Progenitor cell of endocrine pancreas (in vitro differentiated cells): ENCODE data around the gene SVOPL. TPM values are rescaled to one million over a fixed set of nuclear protein-coding genes. Genes with fewer than 3 reads are reported as not detected.

Experiments
- DNase-seq: peaks from one replicate; pipeline ENCODE4 v3.0.0; 2021; ENCODE audit warnings: low spot score; ENCODE audit not compliant: unreplicated experiment
- H3K27ac Mint-ChIP-seq: 2 replicates; pipeline ENCODE4 v1.8.0; 2021; ENCODE audit warnings: mild to moderate bottlenecking, moderate library complexity, mixed read lengths
- H3K27me3 Mint-ChIP-seq: 2 replicates; pipeline ENCODE4 v1.8.0; 2021; ENCODE audit warnings: mixed read lengths
- H3K36me3 Mint-ChIP-seq: 2 replicates; pipeline ENCODE4 v1.8.0; 2022; ENCODE audit warnings: mixed read lengths; ENCODE audit not compliant: insufficient read depth
- H3K4me1 Mint-ChIP-seq: 2 replicates; pipeline ENCODE4 v1.8.0; 2021; ENCODE audit warnings: low read depth, mixed read lengths
- H3K4me3 Mint-ChIP-seq: 2 replicates; pipeline ENCODE4 v1.8.0; 2021; ENCODE audit warnings: low read depth, mild to moderate bottlenecking, moderate library complexity, mixed read lengths
- H3K9me3 Mint-ChIP-seq: 2 replicates; pipeline ENCODE4 v1.8.0; 2021; ENCODE audit warnings: low read depth, mixed read lengths
- CTCF ChIP-seq: fragments of 200-600 bp; sonication (generic); IDR thresholded peaks from one replicate; pipeline ENCODE4 v1.5.0; 2021; ENCODE audit warnings: antibody characterized with exemption, mild to moderate bottlenecking; ENCODE audit not compliant: unreplicated experiment
- total RNA-seq: library from RNA; stranded (reverse); gene quantifications from 2 replicates; pipeline ENCODE4 v1.2.1, GENCODE V29; 2021

The SVOPL gene
- total RNA-seq, 1 donor from 2014 or later = 1.4 TPM

GRCh38 chr7:138608275-138608674, 92.9 kb downstream of the SVOPL start:
- Mint-ChIP-seq H3K9me3 (peaks cover 8% of the 10 kb centered on the region), H3K36me3 (peaks cover 4% of the 10 kb centered on the region), H3K27me3 (no peaks in the 10 kb centered on the region), H3K4me1 (peaks cover 38% of the 10 kb centered on the region), H3K4me3 (peak overlapping the region; percentile 26), H3K27ac (peak overlapping the region; percentile 94)
- DNase-seq = no peak
- TF ChIP-seq CTCF = no peak

GRCh38 chr7:138607216-138608126, 93.7 kb downstream of the SVOPL start:
- DNase-seq = no peak
- Mint-ChIP-seq H3K9me3 (peaks cover 7% of the 10 kb centered on the region), H3K4me3 (peak overlapping the region; percentile 9), H3K27ac (peak overlapping the region; percentile 94), H3K36me3 (peaks cover 3% of the 10 kb centered on the region), H3K4me1 (peaks cover 45% of the 10 kb centered on the region), H3K27me3 (no peaks in the 10 kb centered on the region)
- no peak for TF ChIP-seq CTCF

- H3K4me1 Mint-ChIP-seq = peaks cover 46% of the 10 kb centered on the region
- H3K27ac Mint-ChIP-seq = no peak overlapping the region
- peaks cover 2% of the 10 kb centered on the region for H3K36me3 Mint-ChIP-seq
- no peaks in the 10 kb centered on the region for H3K27me3 Mint-ChIP-seq
- TF ChIP-seq CTCF = no peak
- no peak overlapping the region for H3K4me3 Mint-ChIP-seq
- peaks cover 7% of the 10 kb centered on the region for H3K9me3 Mint-ChIP-seq
- DNase-seq = no peak
Measured at GRCh38 chr7:138606236-138606635, 94.9 kb downstream of the SVOPL start.

DNA sequence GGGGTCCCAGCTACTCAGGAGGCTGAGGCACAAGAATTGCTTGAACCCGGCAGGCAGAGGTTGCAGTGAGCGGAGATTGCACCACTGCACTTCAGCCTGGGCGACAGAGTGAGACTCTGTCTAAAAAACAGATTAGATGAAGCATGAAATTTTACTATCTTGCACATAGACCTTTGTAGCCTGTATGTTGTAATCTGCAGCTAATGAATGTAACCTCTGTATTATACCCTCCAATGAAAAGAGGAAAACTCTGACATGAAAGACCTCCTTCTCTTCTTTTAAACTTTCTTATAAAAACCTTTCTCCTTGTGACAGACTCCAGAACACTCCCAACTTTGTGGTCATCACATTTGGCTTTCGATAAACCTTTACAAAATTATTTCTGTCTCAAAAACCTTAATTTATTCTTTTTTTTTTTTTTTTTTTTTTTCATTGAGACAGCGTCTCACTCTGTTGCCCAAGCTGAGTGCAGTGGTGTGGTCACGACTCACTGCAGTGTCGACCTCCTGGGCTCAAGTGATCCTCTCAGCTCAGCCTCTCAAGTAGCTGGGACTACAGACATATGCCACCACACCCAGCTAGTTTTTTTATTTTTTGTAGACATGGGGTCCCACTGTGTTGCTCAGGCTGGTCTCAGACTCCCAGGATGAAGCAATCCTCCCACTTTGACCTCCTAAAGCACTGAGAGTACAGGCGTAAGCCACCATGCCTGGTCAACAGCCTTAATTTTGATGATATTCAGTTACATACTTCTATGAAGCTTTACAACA, 97.4 kb downstream of the SVOPL start:
- no peak for TF ChIP-seq CTCF
- Mint-ChIP-seq H3K4me1 (peaks cover 35% of the 10 kb centered on the region), H3K9me3 (peaks cover 4% of the 10 kb centered on the region), H3K4me3 (no peak overlapping the region), H3K36me3 (no peaks in the 10 kb centered on the region), H3K27ac (no peak overlapping the region), H3K27me3 (no peaks in the 10 kb centered on the region)
- DNase-seq = no peak

DNA sequence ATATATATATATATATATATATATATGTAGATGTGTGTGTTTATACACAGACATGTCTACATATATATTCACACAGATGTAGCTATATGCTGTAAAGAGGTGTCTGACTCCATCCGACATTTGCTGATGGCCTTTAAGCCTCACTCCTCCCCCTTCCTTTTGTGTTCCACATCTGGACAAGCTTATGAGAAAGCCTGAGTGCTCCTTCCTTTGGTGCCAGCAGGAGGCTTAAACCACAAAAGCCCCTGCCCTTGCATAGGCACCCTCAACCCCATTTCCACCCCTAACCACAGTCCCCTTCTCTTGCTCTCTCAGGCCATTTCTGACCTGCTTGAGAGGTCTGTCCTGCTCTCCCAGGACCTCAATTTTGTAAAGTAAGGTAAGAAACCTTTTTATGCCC, 98.7 kb downstream of the SVOPL start:
- peak overlapping the region; percentile 8 for H3K27ac Mint-ChIP-seq
- no peak for TF ChIP-seq CTCF
- H3K4me1 Mint-ChIP-seq = peaks cover 24% of the 10 kb centered on the region
- H3K36me3 Mint-ChIP-seq = no peaks in the 10 kb centered on the region
- H3K27me3 Mint-ChIP-seq = no peaks in the 10 kb centered on the region
- H3K4me3 Mint-ChIP-seq = no peak overlapping the region
- no peak for DNase-seq
- peaks cover 4% of the 10 kb centered on the region for H3K9me3 Mint-ChIP-seq
